ENCODE measurements around the gene MFN2. TPM values are rescaled to one million over a fixed set of nuclear protein-coding genes. Genes with fewer than 3 reads are reported as not detected.
"Not testable (repeated sequence)": the region's sequence is repeated elsewhere in the genome, so short reads cannot be mapped to it uniquely, and the experiment has no call there.

MFN2 gene
- total RNA-seq, 2 donors from 2014 or later: 442 to 451 TPM

DNA sequence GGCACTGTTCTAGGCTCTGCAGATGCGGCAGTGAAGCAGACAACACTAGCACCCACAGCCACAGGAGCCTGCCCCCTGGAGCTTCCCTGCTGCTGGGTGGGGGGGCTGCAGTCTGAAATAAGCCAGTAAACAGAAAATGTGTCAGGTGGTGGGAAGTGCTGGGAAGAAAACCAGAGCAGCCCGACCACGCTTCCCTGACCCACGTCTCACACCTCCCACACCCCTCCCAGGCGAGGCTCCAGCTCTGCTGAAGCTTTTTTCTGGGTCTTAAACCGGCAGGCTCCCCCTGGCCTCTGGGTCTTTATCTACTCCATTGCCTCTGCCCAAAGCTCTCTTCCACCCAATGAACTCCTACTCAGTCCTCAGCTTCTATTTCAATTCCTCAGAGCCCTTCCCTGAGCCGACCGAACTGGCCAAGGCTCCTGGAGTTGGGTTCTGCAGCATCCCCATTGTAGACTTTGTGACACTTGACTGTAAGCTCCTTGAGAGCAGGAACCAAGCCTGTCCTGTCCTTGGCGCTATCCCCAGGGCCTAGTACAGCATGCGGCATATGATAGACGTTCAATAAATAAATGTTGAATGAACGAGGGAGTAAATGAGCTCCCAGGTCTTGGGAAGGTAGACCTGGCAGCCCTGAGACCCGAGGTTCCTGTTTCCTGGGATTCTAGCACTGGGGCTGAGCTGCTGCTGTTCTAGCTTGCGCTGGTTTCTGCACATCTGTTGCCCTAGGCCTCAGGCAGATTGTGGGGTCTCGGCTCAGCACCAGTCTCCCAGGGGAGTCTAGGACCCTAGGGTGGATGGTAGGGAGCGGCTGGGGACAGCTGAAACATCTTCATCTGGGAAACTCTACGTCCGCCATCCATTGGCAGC, 57.5 kb downstream of the MFN2 start:
- intact Hi-C loops (cut with DNase I): no loop called here
- no peak for DNase-seq
- no peak for ATAC-seq

DNA sequence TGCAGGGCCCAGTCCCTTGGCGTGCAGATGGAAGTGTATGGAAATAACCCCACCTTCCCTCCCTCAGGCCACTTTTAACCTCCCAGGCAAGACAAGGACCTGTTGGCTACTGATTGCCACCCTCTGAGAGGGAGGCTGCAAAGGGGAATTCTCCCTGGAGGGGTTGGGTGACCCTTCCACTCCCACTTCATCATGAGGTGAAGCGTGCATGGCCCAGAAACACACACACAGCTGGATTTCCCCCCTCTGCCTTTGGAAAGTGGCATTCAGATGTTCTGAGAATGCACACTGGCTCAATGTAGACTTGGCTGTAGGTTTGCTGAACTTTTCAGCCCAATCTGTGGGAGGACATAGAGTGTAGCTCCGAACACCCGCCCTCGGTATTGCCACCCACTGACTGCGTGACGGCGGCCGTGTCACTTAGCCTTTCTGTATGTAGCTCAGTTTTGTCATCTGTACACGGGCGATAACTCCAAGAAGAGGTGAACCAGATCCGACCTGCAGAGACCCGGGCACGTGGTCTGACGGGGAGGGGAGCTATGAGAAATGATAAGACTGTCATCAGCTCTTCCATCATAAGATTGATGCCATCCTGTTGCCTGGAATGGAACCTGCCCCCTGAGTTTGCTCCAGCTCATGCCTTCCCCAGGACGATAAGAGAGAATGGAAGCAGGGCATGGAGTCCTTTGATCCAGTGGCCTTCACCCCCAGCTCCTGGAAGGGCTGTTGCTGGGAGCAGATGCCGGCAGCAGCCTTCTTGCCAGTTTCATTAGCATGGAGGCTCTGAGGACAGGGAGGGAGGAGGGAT, 58.3 kb downstream of the MFN2 start:
- ATAC-seq: peak in 1 of 2 donors; percentile 71
- DNase-seq: no peak
- intact Hi-C loops (cut with DNase I): no loop called here

DNA sequence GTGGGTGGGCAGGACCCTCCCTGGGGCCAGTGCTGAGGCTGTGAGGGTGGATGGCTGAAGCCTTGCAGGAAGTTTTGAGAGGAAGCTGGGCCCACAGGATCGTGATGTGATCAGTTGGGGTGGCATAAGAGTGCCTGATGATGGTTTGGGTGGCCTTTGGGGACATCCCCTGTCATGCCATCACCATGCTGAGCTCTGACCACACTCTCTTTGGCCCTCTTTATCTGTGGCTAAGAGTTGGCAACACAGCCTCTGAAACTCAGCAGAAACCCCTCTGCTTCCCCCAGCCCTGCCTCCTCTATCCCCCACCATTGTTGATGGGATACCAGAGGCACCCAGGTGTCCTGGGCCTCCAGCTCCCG, 58.9 kb downstream of the MFN2 start:
- ATAC-seq (peak in 1 of 2 donors; percentile 8), DNase-seq (no peak)
- intact Hi-C loops (cut with DNase I): no loop called here

DNA sequence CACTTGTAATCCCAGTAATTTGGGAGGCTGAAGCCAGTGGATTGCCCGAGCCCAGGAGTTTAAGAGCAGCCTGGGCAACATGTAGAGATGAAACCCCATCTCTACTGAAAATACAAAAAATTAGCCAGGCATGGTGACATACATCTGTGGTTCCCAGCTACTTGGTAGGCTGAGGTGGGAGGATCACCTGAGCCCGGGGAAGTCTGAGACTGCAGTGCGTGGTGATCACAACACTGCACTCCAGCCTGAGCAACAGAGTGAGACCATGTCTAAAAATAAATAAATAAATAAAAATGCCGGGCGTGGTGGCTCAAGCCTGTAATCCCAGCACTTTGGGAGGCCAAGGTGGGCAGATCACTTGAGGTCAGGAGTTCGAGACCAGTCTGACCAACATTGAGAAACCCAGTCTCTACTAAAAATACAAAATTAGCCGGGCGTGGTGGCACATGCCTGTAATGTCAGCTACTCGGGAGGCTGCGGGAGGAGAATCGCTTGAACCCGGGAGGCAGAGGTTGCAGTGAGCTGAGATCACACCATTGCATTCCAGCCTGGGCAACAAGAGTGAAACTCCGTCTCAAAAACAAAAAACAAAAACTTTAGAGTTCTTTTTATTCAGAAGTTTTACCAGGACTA, 59.7 kb downstream of the MFN2 start:
- intact Hi-C loops (cut with DNase I); ATAC-seq; DNase-seq: not testable (repeated sequence)

DNA sequence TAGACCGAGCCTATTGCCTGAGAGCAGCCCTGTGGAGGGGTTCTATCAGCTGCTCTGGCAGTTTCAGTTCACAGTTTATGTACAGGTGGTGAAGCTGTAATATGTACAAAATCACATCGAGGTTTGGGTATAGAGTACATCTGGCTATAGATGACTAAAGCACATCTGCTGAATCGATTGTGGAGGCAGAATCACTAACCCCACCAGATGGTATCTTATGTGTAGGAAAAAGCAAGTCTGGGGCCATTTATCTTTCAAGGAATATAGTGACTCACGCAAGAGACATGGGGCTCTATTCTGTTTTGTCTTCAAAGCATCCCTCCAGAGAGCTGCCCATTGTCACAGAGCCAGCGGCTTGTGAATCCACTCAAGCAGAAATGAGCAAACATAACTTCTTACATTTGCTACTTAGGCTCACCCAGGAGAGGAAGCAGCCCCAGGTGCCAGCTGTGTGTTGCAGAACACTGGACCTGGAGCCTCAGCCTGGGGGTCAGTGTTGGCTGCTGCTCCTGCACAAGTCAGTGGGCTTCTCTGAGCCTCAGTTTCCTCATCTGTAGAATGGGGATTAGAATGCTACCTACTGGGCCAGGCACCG, 60.3 kb downstream of the MFN2 start:
- intact Hi-C loops (cut with DNase I): no loop called here
- no peak for ATAC-seq
- DNase-seq: no peak

DNA sequence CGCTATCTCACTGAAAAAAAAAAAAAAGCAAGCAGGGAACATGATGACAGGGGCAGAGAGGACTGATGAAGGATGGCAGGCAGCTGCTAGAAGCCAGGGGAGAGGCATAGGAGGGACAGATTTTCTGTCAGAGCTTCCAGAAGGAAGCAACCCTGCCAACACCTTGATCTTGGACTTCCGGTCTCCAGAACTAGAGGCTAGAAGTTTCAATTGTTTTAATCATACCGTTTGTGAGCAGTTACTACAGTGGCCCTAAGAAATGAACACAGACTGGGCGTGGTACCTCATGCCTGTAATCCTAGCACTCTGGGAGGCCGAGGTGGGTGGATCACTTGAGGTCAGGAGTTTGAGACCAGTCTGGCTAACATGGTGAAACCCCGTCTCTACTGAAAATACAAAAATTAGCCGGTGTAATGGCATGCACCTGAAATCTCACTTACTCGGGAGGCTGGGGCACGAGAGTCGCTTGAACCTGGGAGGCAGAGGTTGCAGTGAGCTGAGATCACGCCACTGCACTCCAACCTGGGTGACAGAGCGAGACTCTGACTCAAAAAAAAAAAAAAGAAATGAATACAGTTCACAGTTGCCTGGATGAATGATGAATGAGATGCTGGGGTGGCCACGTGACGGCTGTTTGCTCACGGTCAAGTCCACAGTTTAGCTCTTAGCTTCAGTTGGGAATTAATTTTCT, 64.1 kb downstream of the MFN2 start:
- intact Hi-C loops (cut with DNase I); ATAC-seq; DNase-seq: not testable (repeated sequence)

DNA sequence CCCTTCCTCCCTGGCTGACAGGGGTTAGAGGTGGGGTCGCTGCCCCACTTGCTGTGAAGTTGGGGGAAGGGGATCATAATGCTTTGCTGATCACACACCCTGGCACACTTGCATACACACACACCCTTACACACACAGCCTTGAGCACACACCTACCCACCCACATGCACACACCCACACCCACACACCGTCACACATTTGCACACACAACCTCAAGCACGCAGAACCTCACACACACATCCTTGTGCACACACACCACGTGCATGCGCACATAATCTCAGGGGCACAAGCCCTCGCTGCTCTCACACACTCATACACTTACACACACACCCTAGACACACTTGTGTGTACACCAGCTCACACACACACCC, 66.5 kb downstream of the MFN2 start:
- intact Hi-C loops (cut with DNase I): no loop called here
- ATAC-seq: no peak
- DNase-seq: no peak

DNA sequence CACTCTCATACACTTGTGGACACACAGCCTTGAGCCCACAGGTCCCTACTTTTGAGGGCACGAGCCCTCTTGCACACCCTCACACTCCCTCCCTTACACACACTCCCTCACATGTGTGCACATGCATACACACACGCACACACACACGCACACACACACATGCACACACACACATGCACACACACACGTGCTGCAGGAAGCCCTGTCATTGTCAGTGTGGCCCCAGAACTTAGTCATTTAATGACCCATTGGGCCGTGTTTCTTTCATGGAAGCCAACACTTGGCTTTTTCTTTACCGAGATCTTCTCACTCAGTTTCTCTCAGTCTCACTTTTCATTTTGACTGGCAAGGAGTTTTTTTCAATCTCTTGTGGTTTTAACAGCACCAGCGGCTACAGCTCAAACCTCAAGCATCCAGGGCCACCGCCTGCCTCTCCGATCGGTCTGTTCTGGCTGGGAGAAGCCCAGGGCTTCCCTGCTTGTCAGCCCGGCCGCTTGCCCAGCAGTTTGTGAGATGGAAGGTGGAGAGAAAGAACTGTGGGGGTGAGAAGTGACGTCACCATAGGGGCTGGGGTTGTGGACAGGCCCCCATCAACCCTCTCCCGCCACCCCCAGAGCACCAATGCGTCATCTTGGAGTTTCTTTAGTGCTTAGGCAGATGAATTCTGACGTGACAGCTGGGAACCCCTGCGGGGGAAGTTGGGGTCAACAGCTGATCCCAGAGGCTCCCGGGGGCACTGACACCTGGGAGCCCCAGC, 67.1 kb downstream of the MFN2 start:
- no peak for DNase-seq
- intact Hi-C loops (cut with DNase I): no loop called here
- ATAC-seq: no peak

DNA sequence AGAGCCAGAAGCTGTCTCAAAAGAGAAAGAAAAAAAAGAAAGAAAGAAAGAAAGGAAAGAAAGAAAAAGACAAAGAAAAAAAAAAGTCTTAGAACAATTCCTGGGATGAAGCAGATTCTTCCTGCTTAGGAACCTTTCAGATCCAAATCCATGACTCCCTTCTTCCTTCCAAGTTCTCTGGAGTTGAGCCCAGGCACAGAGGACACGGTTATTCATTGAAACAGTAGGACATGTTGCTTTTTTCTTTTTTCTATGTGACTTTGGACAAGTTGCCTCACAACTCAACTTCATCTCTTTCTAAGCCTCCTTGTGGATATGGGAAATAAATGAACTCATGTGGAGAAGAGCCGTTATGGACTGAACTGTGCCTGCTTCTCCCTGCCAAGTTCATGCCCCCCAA, 68.1 kb downstream of the MFN2 start:
- no peak for DNase-seq
- intact Hi-C loops (cut with DNase I): no loop called here
- ATAC-seq: no peak

DNA sequence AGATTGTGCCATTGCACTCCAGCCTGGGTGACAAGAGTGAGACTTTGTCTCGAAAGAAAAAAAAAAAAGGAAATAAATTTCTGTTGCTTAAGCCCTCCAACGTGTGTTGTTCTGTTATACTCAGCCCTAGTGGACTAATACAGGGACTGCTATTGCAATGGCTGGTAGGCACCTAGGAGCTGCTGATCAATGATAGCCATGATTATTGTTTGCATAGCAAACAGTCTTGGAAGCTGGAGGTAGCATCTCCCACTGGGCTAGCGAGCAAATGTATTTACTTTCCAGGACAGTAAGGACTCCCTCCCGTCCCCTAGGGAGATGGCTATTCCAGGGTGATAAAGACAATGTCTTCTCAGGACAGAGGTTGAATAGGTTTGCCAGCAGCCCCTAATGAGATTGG, 69.4 kb downstream of the MFN2 start:
- ATAC-seq (no peak), DNase-seq (no peak)
- intact Hi-C loops (cut with DNase I): no loop called here

DNA sequence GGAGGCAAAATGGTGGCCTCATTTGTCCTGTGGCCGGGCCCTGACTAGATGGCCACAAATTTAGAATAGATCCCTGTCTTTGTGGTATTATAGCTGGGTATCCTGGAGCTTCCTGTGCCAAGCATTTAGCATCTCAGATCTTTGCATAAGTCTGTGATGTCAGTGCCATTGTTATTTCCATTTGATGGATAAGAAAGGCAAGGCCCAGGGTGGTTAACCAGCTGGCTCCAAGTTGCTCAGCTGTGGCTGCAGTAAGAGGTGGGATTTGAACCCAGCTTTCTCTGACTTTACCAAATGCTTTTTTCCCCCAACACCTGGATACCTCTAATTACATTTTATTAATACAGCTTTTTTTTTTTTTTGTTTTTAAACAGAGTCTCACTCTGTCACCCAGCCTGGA, 71.1 kb downstream of the MFN2 start:
- DNase-seq: no peak
- intact Hi-C loops (cut with DNase I): no loop called here
- no peak for ATAC-seq

DNA sequence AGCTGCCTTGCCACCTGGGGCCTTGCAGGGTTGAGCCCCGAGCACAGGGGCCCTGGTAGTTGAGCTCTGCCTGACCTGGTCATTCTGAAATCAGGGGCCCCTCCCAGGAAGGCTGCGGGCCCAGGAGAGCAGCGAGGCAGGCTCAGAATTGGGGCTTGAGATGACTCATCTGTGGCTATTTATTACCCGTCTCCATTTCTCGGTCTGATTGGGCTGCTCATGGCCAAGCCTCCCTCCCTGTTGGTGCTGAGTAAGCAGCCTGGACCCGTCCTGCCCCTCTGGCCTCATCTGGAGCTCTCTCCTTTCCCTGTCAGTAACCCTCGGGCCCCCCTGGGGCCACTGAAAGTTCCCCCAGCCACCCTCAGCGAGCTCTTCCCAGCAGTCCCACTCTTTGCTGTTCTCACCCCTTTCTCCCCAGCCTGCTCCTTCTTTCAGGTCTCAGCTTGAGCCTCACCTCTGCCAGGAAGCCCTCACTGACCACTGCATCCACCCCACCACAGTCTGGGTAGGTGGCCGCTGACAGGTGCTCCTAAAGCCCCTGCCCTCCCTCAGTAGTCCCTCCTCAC, 71.8 kb downstream of the MFN2 start:
- intact Hi-C loops (cut with DNase I): no loop called here
- peak; percentile 69 for DNase-seq
- ATAC-seq: peak; percentile 89 to 97

DNA sequence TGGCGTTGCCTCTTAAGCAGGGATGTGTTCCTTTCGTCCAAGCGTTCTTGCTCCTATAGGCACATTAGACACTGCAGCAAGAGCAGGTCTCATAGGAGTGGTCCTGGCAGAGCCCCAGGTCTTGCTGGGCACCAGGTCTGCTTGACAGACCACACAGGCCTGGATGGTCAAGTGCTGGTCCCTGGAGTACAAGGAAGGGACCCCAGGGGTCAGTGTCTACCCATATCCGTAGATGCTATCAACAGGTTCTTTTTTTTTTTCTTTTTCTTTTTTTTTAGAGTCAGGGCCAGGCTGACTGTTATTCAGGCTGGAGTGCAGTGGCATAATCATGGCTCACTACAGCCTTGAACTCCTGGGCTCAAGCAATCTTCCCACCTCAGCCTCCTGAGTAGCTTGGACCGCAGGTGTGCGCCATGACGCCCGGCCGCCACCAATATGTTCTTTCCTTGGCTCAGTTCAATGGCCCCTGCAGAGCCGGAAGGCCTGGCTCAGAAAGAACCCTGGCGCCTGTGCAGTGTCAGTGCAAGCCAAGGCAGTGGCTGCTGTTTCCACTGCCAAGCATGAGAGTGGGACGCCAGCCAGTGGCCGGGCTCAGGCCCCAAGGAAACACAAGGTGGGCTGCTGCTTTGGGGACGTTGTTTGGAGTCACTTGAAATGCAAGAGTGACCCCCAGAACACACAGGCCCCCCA, 72.9 kb downstream of the MFN2 start:
- peak; percentile 65 for DNase-seq
- intact Hi-C loops (cut with DNase I): no loop called here
- ATAC-seq: peak; percentile 69 to 85

DNA sequence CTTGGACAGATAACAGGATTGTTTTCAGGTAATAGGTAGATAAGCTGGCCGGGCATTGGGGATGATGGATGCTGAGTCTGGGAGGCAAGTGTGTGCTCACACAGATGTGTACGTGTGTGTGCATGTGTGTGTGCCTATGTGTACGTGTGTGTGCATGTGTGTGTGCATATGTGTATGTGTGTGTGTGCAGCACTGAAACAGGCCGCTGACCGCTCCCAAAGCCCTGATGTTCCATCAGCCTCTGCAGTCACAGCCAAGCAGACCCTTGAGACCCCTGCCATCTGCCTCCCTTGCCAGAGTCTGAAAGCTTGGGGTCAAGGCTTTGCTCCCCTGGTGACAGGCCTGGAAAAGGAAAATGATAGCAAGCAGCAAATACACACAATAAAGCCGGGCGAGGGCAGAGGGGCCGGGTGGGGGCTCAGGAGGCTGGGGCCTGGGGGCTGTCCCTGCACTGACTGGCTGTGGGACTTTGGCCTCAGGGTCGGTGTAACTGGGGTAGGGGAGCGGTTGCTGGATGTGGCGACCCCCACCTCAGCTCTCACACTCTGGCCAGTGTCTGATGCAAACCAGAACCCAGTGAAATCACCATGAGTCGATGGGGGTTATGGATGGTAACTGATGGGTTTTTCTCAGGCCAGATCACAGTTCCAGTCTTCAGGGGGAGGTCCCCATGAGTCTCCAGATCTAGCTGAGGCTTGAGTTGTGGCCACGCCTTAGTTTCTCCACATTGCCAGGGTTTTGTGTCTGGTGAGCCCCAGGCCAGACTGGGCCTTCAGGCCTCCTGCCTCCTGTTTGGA, 73.7 kb downstream of the MFN2 start:
- ATAC-seq (no peak), DNase-seq (no peak)
- intact Hi-C loops (cut with DNase I): no loop called here

DNA sequence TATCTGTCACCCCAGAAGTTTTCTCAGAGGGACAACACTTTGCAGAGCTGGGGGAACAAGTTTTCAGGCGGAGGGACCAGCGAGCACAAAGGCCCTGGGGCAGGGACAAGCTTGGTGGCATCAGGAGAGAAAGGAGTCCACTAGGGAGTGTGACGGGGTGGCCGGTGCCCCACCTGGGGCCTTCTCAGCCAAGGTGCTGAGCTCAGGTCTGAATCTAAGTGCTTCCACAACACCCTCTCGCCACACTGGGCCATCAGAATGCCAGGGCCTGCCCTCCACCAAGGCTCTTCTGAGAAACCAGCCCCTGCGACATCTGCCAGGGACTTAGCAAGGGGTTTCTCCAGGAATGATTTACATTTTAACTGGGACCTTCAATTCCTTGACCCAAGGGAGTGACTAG, 75.0 kb downstream of the MFN2 start:
- no peak for ATAC-seq
- DNase-seq: no peak
- intact Hi-C loops (cut with DNase I): no loop called here

DNA sequence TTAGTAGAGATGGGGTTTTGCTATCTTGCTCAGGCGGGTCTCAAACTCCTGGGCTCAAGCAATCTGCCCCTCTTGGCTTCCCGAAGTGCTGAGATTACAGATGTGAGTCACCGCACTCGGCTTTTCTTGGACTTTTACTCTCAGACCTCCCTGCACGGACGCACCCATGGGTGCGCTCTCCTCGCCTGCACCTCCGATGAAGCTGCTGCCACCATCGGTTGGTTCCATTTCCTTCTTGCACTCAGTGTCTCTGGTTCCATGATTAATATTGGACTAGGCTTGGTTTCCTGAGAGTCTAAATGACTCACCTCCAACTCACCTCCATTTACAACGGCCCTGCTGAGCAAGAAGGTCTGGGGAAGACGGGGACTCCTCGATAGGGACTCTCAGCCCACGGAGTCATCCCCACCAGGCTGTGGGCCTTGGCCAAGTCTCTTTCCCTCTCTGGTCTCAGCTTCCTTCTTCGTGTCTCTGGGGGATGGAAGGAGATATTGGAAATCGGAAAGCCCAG, 76.1 kb downstream of the MFN2 start:
- intact Hi-C loops (cut with DNase I): no loop called here
- no peak for DNase-seq
- ATAC-seq: no peak

DNA sequence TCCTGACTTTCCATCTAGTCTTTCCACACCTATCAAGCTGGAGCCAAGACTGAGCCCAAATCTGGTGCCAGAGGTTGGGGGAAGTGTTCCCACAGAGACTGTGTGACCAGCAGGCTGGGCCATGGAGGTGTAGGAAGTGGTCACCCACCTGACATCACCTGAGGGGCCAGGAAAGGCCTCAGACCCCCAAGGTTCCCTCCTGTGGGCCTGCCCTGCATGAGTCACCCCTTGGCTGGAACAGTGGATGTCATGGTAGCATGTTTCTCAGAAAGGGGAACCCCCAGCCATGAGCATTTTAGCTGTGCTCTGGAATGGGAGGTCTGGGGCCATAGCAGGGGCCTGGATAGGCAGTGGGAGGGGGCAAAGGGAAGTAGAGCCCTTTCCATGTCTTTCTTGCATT, 77.1 kb downstream of the MFN2 start:
- intact Hi-C loops (cut with DNase I): no loop called here
- DNase-seq (no peak), ATAC-seq (peak in 1 of 2 donors; percentile 17)

All from left cardiac atrium (tissue), 4 donors.